Hepatocyte (in vitro differentiated cells): ENCODE results near the gene AGBL1. TPM values are rescaled to one million over a fixed set of nuclear protein-coding genes. Genes with fewer than 3 reads are reported as not detected.

Experiments used
- DNase-seq: peaks from one replicate; pipeline ENCODE4 v3.0.0-alpha.2; 2016; ENCODE audit warnings: low spot score
- H2AFZ ChIP-seq: fragments of 200-600 bp; sonication (generic); 2 replicates; pipeline ENCODE4 v1.6.0; 2016; ENCODE audit warnings: antibody characterized with exemption, mild to moderate bottlenecking
- H3K27ac ChIP-seq: fragments of 200-600 bp; sonication (generic); 2 replicates; pipeline ENCODE4 v1.5.1; 2016; ENCODE audit warnings: mild to moderate bottlenecking
- H3K27me3 ChIP-seq: fragments of 200-600 bp; sonication (generic); 2 replicates; pipeline ENCODE4 v1.6.1; 2016
- H3K36me3 ChIP-seq: fragments of 200-600 bp; sonication (generic); replicated peaks from 2 replicates; pipeline ENCODE4 v1.5.1; 2016; ENCODE audit warnings: low read depth; ENCODE audit not compliant: insufficient read depth
- H3K4me1 ChIP-seq: fragments of 200-600 bp; sonication (generic); 2 replicates; pipeline ENCODE4 v1.5.1; 2016; ENCODE audit warnings: mild to moderate bottlenecking, moderate library complexity; ENCODE audit not compliant: insufficient read depth
- H3K4me2 ChIP-seq: fragments of 200-600 bp; sonication (generic); 2 replicates; pipeline ENCODE4 v1.6.0; 2016
- H3K4me3 ChIP-seq: fragments of 200-600 bp; sonication (generic); 2 replicates; pipeline ENCODE4 v1.5.1; 2016; ENCODE audit warnings: mild to moderate bottlenecking
- H3K79me2 ChIP-seq: fragments of 200-600 bp; sonication (generic); 2 replicates; pipeline ENCODE4 v1.6.0; 2017; ENCODE audit warnings: mild to moderate bottlenecking
- H3K9me2 ChIP-seq: fragments of 200-600 bp; sonication (generic); replicated peaks from 2 replicates; pipeline ENCODE4 v1.6.0; 2017; ENCODE audit warnings: mild to moderate bottlenecking; ENCODE audit not compliant: insufficient read depth
- H3K9me3 ChIP-seq: fragments of 200-600 bp; sonication (generic); 2 replicates; pipeline ENCODE4 v1.5.1; 2016; ENCODE audit warnings: low read depth, mild to moderate bottlenecking
- H4K20me1 ChIP-seq: fragments of 200-600 bp; sonication (generic); 2 replicates; pipeline ENCODE4 v1.6.0; 2016; ENCODE audit warnings: mild to moderate bottlenecking; ENCODE audit not compliant: insufficient read depth, poor library complexity, severe bottlenecking
- CTCF ChIP-seq: fragments of 200-600 bp; sonication (generic); IDR thresholded peaks from 2 replicates; pipeline ENCODE4 v1.5.1; 2016; ENCODE audit warnings: antibody characterized with exemption, mild to moderate bottlenecking; ENCODE audit not compliant: poor library complexity
- EZH2 ChIP-seq: fragments of 200-600 bp; sonication (generic); IDR thresholded peaks from 2 replicates; pipeline ENCODE4 v1.6.1; 2016; ENCODE audit warnings: antibody characterized with exemption, mild to moderate bottlenecking, borderline replicate concordance
- EZH2phosphoT487 ChIP-seq: fragments of 200-600 bp; sonication (generic); IDR thresholded peaks from one replicate; pipeline ENCODE4 v1.6.1; 2018; ENCODE audit warnings: antibody characterized with exemption, mild to moderate bottlenecking, low read depth, moderate library complexity; ENCODE audit not compliant: unreplicated experiment, severe bottlenecking
- WGBS: methylation state at CpG from one replicate; pipeline ENCODE4 v1.1.6; 2016; ENCODE audit warnings: low lambda C conversion rate; ENCODE audit errors: missing lambda C conversion rate; 5-methylcytosine and 5-hydroxymethylcytosine counted together
- polyA plus RNA-seq: library from polyadenylated mRNA; unstranded; fragments of >200 nt; fragmentation: Nextera tagmentation; extraction: Ambion mirVana; gene quantifications from 2 replicates; pipeline ENCODE4 v1.2.1, GENCODE V29; 2016
- total RNA-seq: library from RNA; depleted of rRNA; stranded (reverse); fragments of >200 nt; gene quantifications from 2 replicates; pipeline ENCODE4 v1.2.3, GENCODE V29; 2014

Gene AGBL1
- total and polyA plus RNA-seq, 2 experiments from 2014 or later: not detected

GRCh38 chr15:86101818-86102217, 22.1 kb downstream of the AGBL1 start:
- Histone ChIP-seq H3K4me3 (no peak overlapping the region), H4K20me1 (no peaks in the 10 kb centered on the region), H3K4me2 (no peak overlapping the region), H3K36me3 (no peaks in the 10 kb centered on the region), H3K9me3 (no peaks in the 10 kb centered on the region), H3K27ac (no peak overlapping the region), H3K4me1 (no peaks in the 10 kb centered on the region), H3K27me3 (no peaks in the 10 kb centered on the region), H3K9me2 (no peaks in the 10 kb centered on the region), H3K79me2 (no peaks in the 10 kb centered on the region), H2AFZ (no peak overlapping the region)
- TF ChIP-seq CTCF: no peak
- TF ChIP-seq EZH2: no peak
- no peak for TF ChIP-seq EZH2phosphoT487
- WGBS: 97% methylated on average over 5 of the region's 5 CpGs
- DNase-seq: no peak

- Histone ChIP-seq H3K27me3 (peaks cover 3% of the 10 kb centered on the region), H3K9me2 (no peaks in the 10 kb centered on the region), H3K9me3 (no peaks in the 10 kb centered on the region), H3K79me2 (no peaks in the 10 kb centered on the region), H3K4me1 (no peaks in the 10 kb centered on the region), H4K20me1 (no peaks in the 10 kb centered on the region), H3K27ac (no peak overlapping the region), H3K36me3 (no peaks in the 10 kb centered on the region), H2AFZ (no peak overlapping the region), H3K4me3 (no peak overlapping the region), H3K4me2 (no peak overlapping the region)
- TF ChIP-seq CTCF: no peak
- no peak for TF ChIP-seq EZH2
- TF ChIP-seq EZH2phosphoT487: no peak
- 89% methylated on average over 2 of the region's 2 CpGs for WGBS
- DNase-seq: no peak
Measured at GRCh38 chr15:86103825-86104224, 24.2 kb downstream of the AGBL1 start.

DNA sequence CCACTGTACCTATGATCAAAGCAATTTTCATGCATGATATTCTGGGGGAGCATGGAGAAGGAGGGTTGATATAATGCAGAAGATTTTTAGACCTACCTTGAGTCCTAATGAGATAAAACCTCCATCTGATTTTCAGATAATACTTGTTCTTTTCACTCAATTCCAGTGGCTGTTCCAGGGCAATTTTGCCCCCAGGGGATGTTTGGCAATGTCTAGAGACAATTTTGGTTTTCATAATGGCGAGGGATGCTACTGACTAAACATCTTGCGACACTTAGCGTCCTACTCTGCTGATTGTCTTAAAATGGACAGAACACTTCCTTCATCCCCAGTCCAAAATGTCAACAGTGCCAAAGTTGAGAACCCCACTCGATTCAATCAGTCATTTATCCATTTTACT, 26.6 kb downstream of the AGBL1 start:
- Histone ChIP-seq H3K4me1 (no peaks in the 10 kb centered on the region), H3K9me3 (no peaks in the 10 kb centered on the region), H3K79me2 (no peaks in the 10 kb centered on the region), H3K27me3 (peaks cover 3% of the 10 kb centered on the region), H3K4me2 (no peak overlapping the region), H3K36me3 (no peaks in the 10 kb centered on the region), H3K4me3 (no peak overlapping the region), H3K27ac (no peak overlapping the region), H4K20me1 (no peaks in the 10 kb centered on the region), H3K9me2 (no peaks in the 10 kb centered on the region), H2AFZ (no peak overlapping the region)
- DNase-seq: no peak
- TF ChIP-seq EZH2phosphoT487 (no peak), CTCF (no peak), EZH2 (no peak)
- WGBS: 89% methylated on average over 4 of the region's 4 CpGs

DNA sequence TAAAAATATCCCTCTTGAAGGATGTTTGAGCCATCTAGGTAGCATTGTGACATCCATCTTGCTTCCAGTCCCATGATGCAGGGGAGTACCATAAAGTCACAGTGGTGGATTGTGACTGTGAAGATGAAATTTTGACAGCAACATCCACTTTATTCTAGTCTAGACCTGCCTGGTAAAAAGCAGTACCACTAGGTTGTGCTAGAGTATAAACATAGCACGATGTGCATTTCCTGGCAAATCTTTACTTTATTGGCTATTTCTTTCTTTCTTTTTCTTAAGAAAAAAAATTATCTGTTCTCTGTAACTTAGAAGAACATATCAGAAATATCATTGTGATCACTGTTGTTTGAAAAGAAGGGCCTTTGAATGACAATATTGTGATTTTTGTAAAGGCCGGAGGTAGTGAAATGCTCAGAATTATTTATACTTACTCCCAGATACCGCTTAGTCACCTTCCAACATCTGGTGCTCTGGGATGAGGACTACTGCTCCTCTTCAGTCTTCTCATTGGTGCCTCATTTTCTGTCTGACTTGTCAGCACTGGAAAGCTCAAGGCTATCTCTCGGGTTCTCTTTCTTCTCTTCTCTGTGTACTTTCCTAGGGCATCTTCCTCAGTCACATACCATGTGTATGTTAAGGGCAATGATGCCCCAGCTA, 35.6 kb downstream of the AGBL1 start:
- Histone ChIP-seq H3K36me3 (no peaks in the 10 kb centered on the region), H3K79me2 (no peaks in the 10 kb centered on the region), H3K27me3 (no peaks in the 10 kb centered on the region), H3K27ac (no peak overlapping the region), H2AFZ (no peak overlapping the region), H3K4me1 (no peaks in the 10 kb centered on the region), H3K9me2 (no peaks in the 10 kb centered on the region), H3K4me3 (no peak overlapping the region), H3K9me3 (no peaks in the 10 kb centered on the region), H4K20me1 (no peaks in the 10 kb centered on the region), H3K4me2 (no peak overlapping the region)
- TF ChIP-seq EZH2 (no peak), CTCF (peak; percentile 59), EZH2phosphoT487 (no peak)
- peak; percentile 13 for DNase-seq
- 65% methylated on average over 4 of the region's 4 CpGs for WGBS
